Ramos (cell line): Measurements from ENCODE around the gene ACADVL.

ENCODE experiments used
- in situ Hi-C: fragments of 300-500 bp; cut with MboI; formaldehyde crosslinking; loops from one replicate; pipeline ENCODE4 v1.14.3; 2022; ENCODE audit warnings: low sequenced_read_pairs; ENCODE audit not compliant: unreplicated experiment

The ACADVL gene

GRCh38 chr17:7243838-7244237 is 24.1 kb downstream of the ACADVL start:
- in situ Hi-C loops, result loop anchor here (25.0 kb wide), 1 partner anchor 593 kb away; the partner anchor contains the start of gene KDM6B

- in situ Hi-C loops, result loop anchor here (25.0 kb wide), 1 partner anchor 591 kb away; the partner anchor contains the start of gene KDM6B
These were observed 27.0 kb downstream of the ACADVL start for GRCh38 chr17:7246779-7247178.

- in situ Hi-C loops, result loop anchor here (25.0 kb wide), 1 partner anchor 589 kb away; the partner anchor contains the start of gene KDM6B
These were observed 29.1 kb downstream of the ACADVL start for GRCh38 chr17:7248796-7249195.

- in situ Hi-C loops, result loop anchor here (25.0 kb wide), 1 partner anchor 588 kb away; the partner anchor contains the start of gene KDM6B
These were observed 29.5 kb downstream of the ACADVL start for GRCh38 chr17:7249214-7249613.

- in situ Hi-C loops, result loop anchor here (25.0 kb wide), 1 partner anchor 587 kb away; the partner anchor contains the start of gene KDM6B
These were observed 30.1 kb downstream of the ACADVL start for GRCh38 chr17:7249830-7250229.

GRCh38 chr17:7250695-7251627 is 31.2 kb downstream of the ACADVL start:
- in situ Hi-C loops, result no loop called here

GRCh38 chr17:7251661-7252175 is 32.0 kb downstream of the ACADVL start, which contains the start of gene CTDNEP1:
CTDNEP1 (minus strand) TSS chr17:7251734; CDS start chr17:7251296, 438 bp downstream.
- in situ Hi-C loops, result no loop called here

GRCh38 chr17:7252176-7253043 is 32.7 kb downstream of the ACADVL start, which contains the start of gene ELP5:
ELP5 (plus strand) TSS chr17:7252215; CDS start chr17:7252551, 336 bp downstream.
- in situ Hi-C loops, result no loop called here

GRCh38 chr17:7253082-7253481 is 33.3 kb downstream of the ACADVL start:
- in situ Hi-C loops, result no loop called here

GRCh38 chr17:7254511-7254910 is 34.8 kb downstream of the ACADVL start:
- in situ Hi-C loops, result no loop called here

- in situ Hi-C loops, result no loop called here
These were observed 37.2 kb downstream of the ACADVL start for GRCh38 chr17:7256766-7257456.

GRCh38 chr17:7258731-7259554 is 39.2 kb downstream of the ACADVL start:
- in situ Hi-C loops, result no loop called here

GRCh38 chr17:7259555-7259889 is 39.8 kb downstream of the ACADVL start:
- in situ Hi-C loops, result no loop called here

- in situ Hi-C loops, result no loop called here
These were observed 40.4 kb downstream of the ACADVL start for GRCh38 chr17:7260151-7260550.

- in situ Hi-C loops, result no loop called here
These were observed 41.1 kb downstream of the ACADVL start for GRCh38 chr17:7260651-7261378.

GRCh38 chr17:7261379-7262191 is 41.8 kb downstream of the ACADVL start:
- in situ Hi-C loops, result no loop called here

GRCh38 chr17:7262192-7262934 is 42.6 kb downstream of the ACADVL start, which contains the start of gene CLDN7:
CLDN7 (minus strand) TSS chr17:7262478; CDS start chr17:7262043, 435 bp downstream.
- in situ Hi-C loops, result no loop called here
